Gastroesophageal sphincter (tissue), 4 donors: ENCODE measurements around the gene STMN3. TPM values are rescaled to one million over a fixed set of nuclear protein-coding genes. Genes with fewer than 3 reads are reported as not detected.

ENCODE experiments used
- ATAC-seq: fragments of 150-250 bp; one replicate; pipeline ENCODE4 v1.9.1; 2016; ENCODE audit warnings: mild to moderate bottlenecking, moderate library complexity
- H3K27ac ChIP-seq, 4 donors: fragments of 200-600 bp; sonication (generic) in 3 of 4; 1 replicate in 3 of 4; 2 replicates in 1 of 4; pipeline ENCODE4 v1.5.1; 2016 to 2019
- H3K27me3 ChIP-seq: fragments of 200-600 bp; sonication (generic); one replicate; pipeline ENCODE4 v1.5.1; 2019
- H3K36me3 ChIP-seq, 2 donors: fragments of 200-600 bp; sonication (generic); one replicate each; pipeline ENCODE4 v1.5.1; 2019; ENCODE audit warnings: control low read depth in 1 of 2
- H3K4me1 ChIP-seq, 3 donors: fragments of 200-600 bp; sonication (generic); 1 replicate in 2 of 3; 2 replicates in 1 of 3; pipeline ENCODE4 v1.5.1; 2016 to 2019; ENCODE audit warnings: control low read depth in 2 of 3
- H3K4me3 ChIP-seq, 2 donors: fragments of 200-600 bp; sonication (generic); one replicate each; pipeline ENCODE4 v1.5.1; 2019; ENCODE audit warnings: mild to moderate bottlenecking in 1 of 2, moderate library complexity in 1 of 2
- H3K9me3 ChIP-seq, 3 donors: fragments of 200-600 bp; sonication (generic); one replicate each; pipeline ENCODE4 v1.5.1; 2017 to 2019; ENCODE audit warnings: control low read depth in 2 of 3
- EP300 ChIP-seq: sonication (generic); formaldehyde crosslinking; IDR thresholded peaks from one replicate; pipeline ENCODE4 v1.6.1; 2017; ENCODE audit warnings: antibody characterized with exemption, mild to moderate bottlenecking
- POLR2A ChIP-seq, 2 donors: fragments of 450-650 bp; IDR thresholded peaks; one replicate each; pipeline ENCODE4 v1.6.1; 2017; ENCODE audit warnings: antibody characterized with exemption in 2 of 2, mild to moderate bottlenecking in 2 of 2, moderate library complexity in 1 of 2
- POLR2AphosphoS5 ChIP-seq: sonication (generic); formaldehyde crosslinking; IDR thresholded peaks from one replicate; pipeline ENCODE4 v1.6.1; 2017; ENCODE audit warnings: antibody characterized with exemption
- WGBS, 2 donors: methylation state at CpG; one replicate each; pipeline ENCODE4 v1.1.5; 2018; ENCODE audit warnings: low coverage in 1 of 2; 5-methylcytosine and 5-hydroxymethylcytosine counted together
- total RNA-seq, 4 donors: library from RNA; depleted of rRNA; stranded (reverse); fragments of >200 nt; gene quantifications; one replicate each; pipeline ENCODE4 v1.1.0, GENCODE V29; 2016
- TF ChIP-seq, protein P1 (sequence below), 4 experiments: fragments of 200-600 bp in 2 of 4; fragments of 450-650 bp in 2 of 4; sonication (generic) in 1 of 4; IDR thresholded peaks; one replicate each; pipeline ENCODE4 v1.5.1; 2017 to 2019; ENCODE audit warnings: antibody characterized with exemption in 4 of 4, mild to moderate bottlenecking in 2 of 4, moderate library complexity in 2 of 4

STMN3 gene
- total RNA-seq, 4 donors from 2014 or later, result 13.7 to 31.6 (median 17.0) TPM

DNA sequence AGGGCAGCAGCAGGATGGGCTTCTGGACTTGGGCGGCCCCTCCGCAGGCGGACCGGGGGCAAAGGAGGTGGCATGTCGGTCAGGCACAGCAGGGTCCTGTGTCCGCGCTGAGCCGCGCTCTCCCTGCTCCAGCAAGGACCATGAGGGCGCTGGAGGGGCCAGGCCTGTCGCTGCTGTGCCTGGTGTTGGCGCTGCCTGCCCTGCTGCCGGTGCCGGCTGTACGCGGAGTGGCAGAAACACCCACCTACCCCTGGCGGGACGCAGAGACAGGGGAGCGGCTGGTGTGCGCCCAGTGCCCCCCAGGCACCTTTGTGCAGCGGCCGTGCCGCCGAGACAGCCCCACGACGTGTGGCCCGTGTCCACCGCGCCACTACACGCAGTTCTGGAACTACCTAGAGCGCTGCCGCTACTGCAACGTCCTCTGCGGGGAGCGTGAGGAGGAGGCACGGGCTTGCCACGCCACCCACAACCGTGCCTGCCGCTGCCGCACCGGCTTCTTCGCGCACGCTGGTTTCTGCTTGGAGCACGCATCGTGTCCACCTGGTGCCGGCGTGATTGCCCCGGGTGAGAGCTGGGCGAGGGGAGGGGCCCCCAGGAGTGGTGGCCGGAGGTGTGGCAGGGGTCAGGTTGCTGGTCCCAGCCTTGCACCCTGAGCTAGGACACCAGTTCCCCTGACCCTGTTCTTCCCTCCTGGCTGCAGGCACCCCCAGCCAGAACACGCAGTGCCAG, 43.6 kb upstream of the STMN3 start, which contains the start of gene TNFRSF6B:
TSS of gene TNFRSF6B (plus strand) at position 25 of the 729 bp plus-strand sequence. CDS start at position 141, 116 bp downstream.
- Histone ChIP-seq H3K4me3 (peak within 1 kb of the TSS in 1 of 2 donors; percentile 39), H3K27ac (peak within 1 kb of the TSS in 3 of 4 donors; percentile 14 to 22 (median 19)), H3K27me3 (no peaks in the 10 kb centered on the region), H3K36me3 (peaks cover 0 to 51% of the 10 kb centered on the region in 2 donors), H3K9me3 (no peaks in the 10 kb centered on the region), H3K4me1 (peaks cover 0 to 55% (median 33%) of the 10 kb centered on the region in 3 donors)
- TF ChIP-seq EP300 (no peak), POLR2A (IDR thresholded peaks at IDR 0.05) (peak in 1 of 2 donors; percentile 11), POLR2AphosphoS5 (peak; percentile 9)
- TF ChIP-seq, protein P1, sequence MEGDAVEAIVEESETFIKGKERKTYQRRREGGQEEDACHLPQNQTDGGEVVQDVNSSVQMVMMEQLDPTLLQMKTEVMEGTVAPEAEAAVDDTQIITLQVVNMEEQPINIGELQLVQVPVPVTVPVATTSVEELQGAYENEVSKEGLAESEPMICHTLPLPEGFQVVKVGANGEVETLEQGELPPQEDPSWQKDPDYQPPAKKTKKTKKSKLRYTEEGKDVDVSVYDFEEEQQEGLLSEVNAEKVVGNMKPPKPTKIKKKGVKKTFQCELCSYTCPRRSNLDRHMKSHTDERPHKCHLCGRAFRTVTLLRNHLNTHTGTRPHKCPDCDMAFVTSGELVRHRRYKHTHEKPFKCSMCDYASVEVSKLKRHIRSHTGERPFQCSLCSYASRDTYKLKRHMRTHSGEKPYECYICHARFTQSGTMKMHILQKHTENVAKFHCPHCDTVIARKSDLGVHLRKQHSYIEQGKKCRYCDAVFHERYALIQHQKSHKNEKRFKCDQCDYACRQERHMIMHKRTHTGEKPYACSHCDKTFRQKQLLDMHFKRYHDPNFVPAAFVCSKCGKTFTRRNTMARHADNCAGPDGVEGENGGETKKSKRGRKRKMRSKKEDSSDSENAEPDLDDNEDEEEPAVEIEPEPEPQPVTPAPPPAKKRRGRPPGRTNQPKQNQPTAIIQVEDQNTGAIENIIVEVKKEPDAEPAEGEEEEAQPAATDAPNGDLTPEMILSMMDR (IDR thresholded peaks at IDR 0.05), result no peak
- no peak for ATAC-seq
- no CpG with 5 or more reads among the region's 52 CpGs for WGBS, 2 donors

DNA sequence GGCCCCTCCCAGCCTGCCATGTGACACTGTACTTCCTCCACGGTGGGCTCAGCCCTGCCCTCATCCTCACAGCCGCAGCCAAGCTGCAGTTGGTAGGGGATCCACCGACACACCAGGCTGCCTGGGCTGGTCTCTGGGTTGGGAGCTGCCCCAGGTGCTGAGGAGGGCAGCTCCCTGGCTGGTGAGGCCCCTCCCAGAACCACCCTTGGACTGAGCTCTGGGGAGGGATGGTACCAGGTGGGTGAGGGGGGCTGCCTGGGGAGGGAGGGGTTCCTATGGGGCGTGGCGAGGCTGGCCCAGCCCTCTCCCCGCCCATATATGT, 43.0 kb upstream of the STMN3 start:
- H3K27me3 ChIP-seq, result no peaks in the 10 kb centered on the region
- H3K27ac ChIP-seq, result peak overlapping the region in 3 of 4 donors; percentile 2 to 22 (median 19)
- no peak for ATAC-seq
- H3K36me3 ChIP-seq, result peaks cover 0 to 51% of the 10 kb centered on the region in 2 donors
- peaks cover 0 to 55% (median 33%) of the 10 kb centered on the region in 3 donors for H3K4me1 ChIP-seq
- no peak for TF ChIP-seq EP300
- TF ChIP-seq POLR2A (IDR thresholded peaks at IDR 0.05), result no peak
- TF ChIP-seq POLR2AphosphoS5, result no peak
- TF ChIP-seq, protein P1 (IDR thresholded peaks at IDR 0.05), result no peak
- no CpG with 5 or more reads among the region's 6 CpGs for WGBS, 2 donors
- no peaks in the 10 kb centered on the region for H3K9me3 ChIP-seq
- peak overlapping the region in 1 of 2 donors; percentile 39 for H3K4me3 ChIP-seq

DNA sequence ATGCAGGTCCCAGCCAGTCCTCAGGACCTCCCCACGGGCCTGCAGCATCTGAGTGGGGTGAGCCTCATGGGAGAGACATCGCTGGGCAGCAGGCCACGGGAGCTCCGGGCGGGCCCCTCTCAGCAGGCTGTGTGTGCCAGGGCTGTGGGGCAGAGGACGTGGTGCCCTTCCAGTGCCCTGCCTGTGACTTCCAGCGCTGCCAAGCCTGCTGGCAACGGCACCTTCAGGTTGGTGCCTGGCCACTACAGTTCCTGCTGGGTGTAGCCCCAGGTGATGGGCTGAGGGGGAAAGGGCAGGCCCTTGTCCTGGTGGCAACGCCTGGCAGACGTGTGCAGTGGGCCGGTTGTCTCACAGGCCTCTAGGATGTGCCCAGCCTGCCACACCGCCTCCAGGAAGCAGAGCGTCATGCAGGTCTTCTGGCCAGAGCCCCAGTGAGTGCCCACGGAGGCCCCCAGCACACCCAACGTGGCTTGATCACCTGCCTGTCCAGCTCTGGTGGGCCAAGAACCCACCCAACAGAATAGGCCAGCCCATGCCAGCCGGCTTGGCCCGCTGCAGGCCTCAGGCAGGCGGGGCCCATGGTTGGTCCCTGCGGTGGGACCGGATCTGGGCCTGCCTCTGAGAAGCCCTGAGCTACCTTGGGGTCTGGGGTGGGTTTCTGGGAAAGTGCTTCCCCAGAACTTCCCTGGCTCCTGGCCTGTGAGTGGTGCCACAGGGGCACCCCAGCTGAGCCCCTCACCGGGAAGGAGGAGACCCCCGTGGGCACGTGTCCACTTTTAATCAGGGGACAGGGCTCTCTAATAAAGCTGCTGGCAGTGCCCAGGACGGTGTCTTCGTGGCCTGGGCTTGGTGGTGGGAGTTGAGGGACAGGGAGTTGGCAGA, 42.4 kb upstream of the STMN3 start:
- WGBS, 2 donors, result no CpG with 5 or more reads among the region's 25 CpGs
- H3K4me1 ChIP-seq, result peaks cover 0 to 51% (median 33%) of the 10 kb centered on the region in 3 donors
- TF ChIP-seq POLR2AphosphoS5 (no peak), EP300 (no peak), POLR2A (IDR thresholded peaks at IDR 0.05) (no peak)
- TF ChIP-seq, protein P1 (IDR thresholded peaks at IDR 0.05), result no peak
- no peaks in the 10 kb centered on the region for H3K9me3 ChIP-seq
- peaks cover 0 to 47% of the 10 kb centered on the region in 2 donors for H3K36me3 ChIP-seq
- no peaks in the 10 kb centered on the region for H3K27me3 ChIP-seq
- no peak overlapping the region for H3K4me3 ChIP-seq
- H3K27ac ChIP-seq, result peak overlapping the region in 2 of 4 donors; percentile 2 to 22
- ATAC-seq, result no peak

DNA sequence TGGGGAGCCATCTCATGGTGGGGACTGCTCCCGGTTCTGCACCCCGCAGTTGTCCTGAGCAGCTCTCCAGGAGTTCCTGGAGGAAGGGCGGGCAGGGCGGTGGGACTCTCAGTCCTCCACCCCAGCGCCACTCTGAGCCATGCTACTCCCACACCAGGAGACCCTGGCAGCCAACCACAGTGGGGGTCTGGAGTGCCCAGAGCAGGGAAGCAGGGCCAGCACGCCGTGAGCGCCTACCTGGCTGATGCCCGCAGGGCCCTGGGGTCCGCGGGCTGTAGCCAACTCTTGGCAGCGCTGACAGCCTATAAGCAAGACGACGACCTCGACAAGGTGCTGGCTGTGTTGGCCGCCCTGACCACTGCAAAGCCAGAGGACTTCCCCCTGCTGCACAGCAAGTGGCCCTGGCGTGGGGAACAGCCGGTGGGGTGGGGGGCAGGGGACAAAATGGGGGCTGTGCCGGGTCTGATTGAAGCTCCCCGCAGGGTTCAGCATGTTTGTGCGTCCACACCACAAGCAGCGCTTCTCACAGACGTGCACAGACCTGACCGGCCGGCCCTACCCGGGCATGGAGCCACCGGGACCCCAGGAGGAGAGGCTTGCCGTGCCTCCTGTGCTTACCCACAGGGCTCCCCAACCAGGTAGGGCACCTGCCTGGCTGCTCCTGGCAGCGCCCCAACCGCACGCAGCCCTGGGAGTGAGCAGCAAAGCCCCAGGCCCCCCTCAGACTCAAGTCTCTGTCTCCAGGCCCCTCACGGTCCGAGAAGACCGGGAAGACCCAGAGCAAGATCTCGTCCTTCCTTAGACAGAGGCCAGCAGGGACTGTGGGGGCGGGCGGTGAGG, 41.6 kb upstream of the STMN3 start:
- no peak for TF ChIP-seq POLR2A (IDR thresholded peaks at IDR 0.05)
- TF ChIP-seq EP300, result no peak
- TF ChIP-seq POLR2AphosphoS5, result no peak
- TF ChIP-seq, protein P1 (IDR thresholded peaks at IDR 0.05), result no peak
- 100% methylated on average over 3 of the region's 37 CpGs; no CpG with 5 or more reads in 1 of the 2 donors for WGBS, 2 donors
- Histone ChIP-seq H3K27ac (no peak overlapping the region), H3K36me3 (peaks cover 0 to 40% of the 10 kb centered on the region in 2 donors), H3K9me3 (no peaks in the 10 kb centered on the region), H3K27me3 (no peaks in the 10 kb centered on the region), H3K4me1 (peaks cover 0 to 42% (median 33%) of the 10 kb centered on the region in 3 donors), H3K4me3 (no peak overlapping the region)
- no peak for ATAC-seq
